ENCODE data around the gene PFKM. TPM values are rescaled to one million over a fixed set of nuclear protein-coding genes. Genes with fewer than 3 reads are reported as not detected.

The PFKM gene
- total RNA-seq, 1 experiment from 2014 or later = 92.4 TPM

DNA sequence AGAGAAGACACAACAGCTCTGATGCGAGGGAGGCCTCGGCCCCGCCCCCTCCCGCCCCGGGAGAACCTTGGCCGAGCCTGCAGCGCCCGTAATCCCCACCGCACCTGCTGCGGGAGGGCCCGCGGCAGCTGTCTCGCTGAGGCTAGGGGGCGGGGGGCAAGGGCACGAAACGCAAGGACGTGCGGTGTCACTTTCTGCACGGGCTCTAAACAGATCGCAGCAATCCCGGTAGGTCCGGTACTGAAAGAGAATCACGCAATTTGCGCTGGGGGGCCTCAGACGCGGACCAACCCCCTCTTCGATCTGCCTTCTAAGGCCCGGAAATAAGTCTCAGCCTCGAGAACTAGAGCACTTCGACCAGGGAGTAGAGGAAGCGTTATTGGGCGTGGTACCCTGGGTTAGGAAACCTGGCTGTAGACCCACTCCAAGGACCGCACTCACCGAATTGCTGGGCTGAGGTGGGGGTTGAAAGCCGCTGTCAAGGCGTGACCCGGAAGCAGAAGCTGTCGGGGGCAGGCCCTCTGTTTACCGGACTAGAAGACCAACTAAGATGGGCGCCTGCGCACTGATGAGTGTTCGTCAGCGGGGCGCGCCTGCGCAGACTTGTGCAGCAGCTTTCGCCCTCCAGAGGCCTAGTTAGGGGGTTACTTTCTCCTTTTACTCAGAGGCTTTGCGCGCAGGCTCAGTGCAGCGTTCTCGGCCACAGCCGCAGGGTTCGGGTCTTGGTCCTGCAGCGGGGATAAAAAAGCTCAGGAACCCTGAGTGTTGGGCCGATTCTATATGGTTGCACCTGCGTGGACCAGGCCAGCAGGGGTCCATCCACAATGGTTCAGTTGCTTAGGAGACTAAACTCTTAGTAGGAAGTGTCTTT, 38.1 kb downstream of the PFKM start, which contains the start of gene ASB8:
Gene ASB8 (minus strand): TSS at position 498 of the 871 bp plus-strand sequence. CDS start 4,019 bp downstream, outside the sequence.
- WGBS (ENCODE audit: extremely low coverage, insufficient read length, low lambda C conversion rate) = no CpG with 5 or more reads among the region's 56 CpGs
- Histone ChIP-seq H3K56ac (ENCODE audit: insufficient read length, low read depth, low read length) (no peak within 1 kb of the TSS), H4K91ac (ENCODE audit: insufficient read length, low read depth, low read length) (no peak within 1 kb of the TSS), H3K79me2 (ENCODE audit: insufficient read depth, low read length) (no peaks in the 10 kb centered on the region), H2BK120ac (ENCODE audit: low read depth, low read length, poor library complexity, severe bottlenecking) (no peak within 1 kb of the TSS), H3K4ac (ENCODE audit: low read depth, low read length) (no peak within 1 kb of the TSS), H2BK15ac (ENCODE audit: low read depth, low read length) (no peak within 1 kb of the TSS), H4K5ac (ENCODE audit: insufficient read length, low read depth, low read length) (no peak within 1 kb of the TSS), H2BK5ac (ENCODE audit: insufficient read length, low read length) (no peak within 1 kb of the TSS), H3K27ac (ENCODE audit: insufficient read length, low read depth, low read length) (no peak within 1 kb of the TSS), H4K8ac (replicated peaks; ENCODE audit: insufficient read length, low read depth, low read length) (no peak within 1 kb of the TSS), H3T11ph (ENCODE audit: low read length) (no peak within 1 kb of the TSS), H3K23me2 (ENCODE audit: insufficient read length, low read depth, low read length, poor library complexity, severe bottlenecking) (no peaks in the 10 kb centered on the region), H2AFZ (ENCODE audit: low read length) (peak within 1 kb of the TSS; percentile 66), H2AK5ac (ENCODE audit: insufficient read length, low read length) (no peak within 1 kb of the TSS), H2BK12ac (ENCODE audit: insufficient read length, low read depth, low read length) (no peak within 1 kb of the TSS), H3K79me1 (ENCODE audit: insufficient read depth, low read depth, low read length, poor library complexity, severe bottlenecking) (no peaks in the 10 kb centered on the region), H3K18ac (ENCODE audit: insufficient read length, low read depth, low read length) (no peak within 1 kb of the TSS), H3K27me3 (ENCODE audit: insufficient read depth, low read length) (no peaks in the 10 kb centered on the region), H4K20me1 (ENCODE audit: control insufficient read depth, insufficient read depth, insufficient read length) (no peaks in the 10 kb centered on the region), H3K14ac (ENCODE audit: insufficient read depth, low read length) (no peak within 1 kb of the TSS), H3K4me1 (ENCODE audit: insufficient read depth, low read length) (no peaks in the 10 kb centered on the region; the same call in 1 of the 2 replicates), H3K9me3 (ENCODE audit: control insufficient read depth, low read depth, low read length) (no peaks in the 10 kb centered on the region), H3K4me2 (ENCODE audit: insufficient read depth, insufficient read length, low read length) (peak within 1 kb of the TSS; percentile 84), H3K9ac (ENCODE audit: extremely low read depth, insufficient read length, low read length) (peak within 1 kb of the TSS; percentile 54), H2BK20ac (ENCODE audit: low read depth, low read length, poor library complexity, severe bottlenecking) (no peak within 1 kb of the TSS), H3K23ac (ENCODE audit: insufficient read length, low read depth, low read length) (no peak within 1 kb of the TSS)
- TF ChIP-seq, protein P1, sequence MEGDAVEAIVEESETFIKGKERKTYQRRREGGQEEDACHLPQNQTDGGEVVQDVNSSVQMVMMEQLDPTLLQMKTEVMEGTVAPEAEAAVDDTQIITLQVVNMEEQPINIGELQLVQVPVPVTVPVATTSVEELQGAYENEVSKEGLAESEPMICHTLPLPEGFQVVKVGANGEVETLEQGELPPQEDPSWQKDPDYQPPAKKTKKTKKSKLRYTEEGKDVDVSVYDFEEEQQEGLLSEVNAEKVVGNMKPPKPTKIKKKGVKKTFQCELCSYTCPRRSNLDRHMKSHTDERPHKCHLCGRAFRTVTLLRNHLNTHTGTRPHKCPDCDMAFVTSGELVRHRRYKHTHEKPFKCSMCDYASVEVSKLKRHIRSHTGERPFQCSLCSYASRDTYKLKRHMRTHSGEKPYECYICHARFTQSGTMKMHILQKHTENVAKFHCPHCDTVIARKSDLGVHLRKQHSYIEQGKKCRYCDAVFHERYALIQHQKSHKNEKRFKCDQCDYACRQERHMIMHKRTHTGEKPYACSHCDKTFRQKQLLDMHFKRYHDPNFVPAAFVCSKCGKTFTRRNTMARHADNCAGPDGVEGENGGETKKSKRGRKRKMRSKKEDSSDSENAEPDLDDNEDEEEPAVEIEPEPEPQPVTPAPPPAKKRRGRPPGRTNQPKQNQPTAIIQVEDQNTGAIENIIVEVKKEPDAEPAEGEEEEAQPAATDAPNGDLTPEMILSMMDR (conservative IDR thresholded peaks at IDR 0.05) = peak; percentile 50
- Mint-ChIP-seq H3K36me3 (ENCODE audit: insufficient read depth in 1 of 3, low read depth in 3 of 3) (no peaks in the 10 kb centered on the region), H3K4me3 (peak within 1 kb of the TSS; percentile 93 to 94), H3K9me3 (no peaks in the 10 kb centered on the region), H3K27ac (peak within 1 kb of the TSS; percentile 79 to 91 (median 87); a peak in 6 of 7 replicates), H3K27me3 (ENCODE audit: low read depth) (peaks cover 8% of the 10 kb centered on the region), H3K4me1 (peaks cover 10 to 15% of the 10 kb centered on the region in 2 experiments)
- DNase-seq = peak; percentile 100
